ENCODE measurements around the gene ANO1.

The ANO1 gene

GRCh38 chr11:70142221-70142875 is 64.2 kb downstream of the ANO1 start:
- DNase-seq: peak; percentile 36

DNA sequence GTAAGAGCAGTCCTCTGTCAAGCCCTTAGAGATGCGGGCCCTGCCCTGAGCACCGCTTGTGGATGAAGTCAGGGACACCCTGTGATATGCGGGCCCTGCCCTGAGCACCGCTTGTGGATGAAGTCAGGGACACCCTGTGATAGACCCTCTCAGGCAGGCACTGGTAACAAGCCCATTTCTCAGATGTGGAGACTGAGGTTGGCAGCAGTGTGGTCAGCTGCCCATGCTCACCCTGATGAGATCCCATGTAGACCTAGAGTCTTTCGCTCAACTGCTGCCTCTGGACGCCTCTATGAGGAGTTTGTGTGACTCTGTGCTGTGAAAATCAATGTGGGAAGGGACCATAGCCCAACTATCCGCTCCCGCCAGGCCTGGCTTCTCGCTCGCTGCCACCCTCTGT is 66.1 kb downstream of the ANO1 start:
- DNase-seq: no peak

DNA sequence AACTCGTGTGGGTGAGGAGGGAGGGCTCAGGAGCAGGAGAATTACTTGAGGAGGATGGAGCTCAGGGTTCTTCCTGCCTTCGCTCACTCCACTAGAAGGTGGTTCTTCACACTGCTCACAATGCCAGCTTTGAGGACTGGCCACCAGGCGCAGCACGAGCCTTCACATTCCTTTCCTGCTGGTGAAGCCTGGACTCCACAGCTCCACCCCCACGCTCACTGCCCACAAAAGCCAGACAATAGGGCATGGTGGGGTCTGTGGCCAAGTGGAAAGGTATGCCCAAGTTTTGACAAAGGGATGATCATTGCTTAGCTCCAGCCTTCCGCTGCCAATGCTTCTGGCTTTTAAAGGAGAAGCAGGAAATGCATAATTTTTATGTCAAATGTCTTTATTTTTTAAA is 67.0 kb downstream of the ANO1 start:
- DNase-seq: no peak

- no peak for DNase-seq
Measured at GRCh38 chr11:70145841-70146240, 67.7 kb downstream of the ANO1 start.

DNA sequence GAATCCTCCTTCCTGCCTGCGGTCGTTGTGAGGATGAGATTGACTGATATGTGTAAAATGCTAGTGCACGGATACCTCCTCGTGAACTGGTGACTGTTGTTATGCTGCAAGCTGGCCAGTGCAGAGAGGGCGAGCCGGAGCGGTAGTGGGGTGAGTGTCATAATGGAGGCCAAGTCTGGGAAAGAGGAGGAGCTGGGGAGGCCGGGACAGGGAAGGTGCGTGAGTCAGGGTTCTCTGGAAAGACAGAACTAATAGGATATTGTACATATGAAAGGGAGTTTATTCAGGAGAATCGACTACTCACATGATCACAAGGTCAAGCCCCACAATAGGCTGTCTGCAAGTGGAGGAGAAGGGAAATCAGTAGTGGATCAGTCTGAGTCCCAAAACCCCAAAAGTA is 68.2 kb downstream of the ANO1 start:
- no peak for DNase-seq

- no peak for DNase-seq
Measured at GRCh38 chr11:70146895-70147520, 68.9 kb downstream of the ANO1 start.

DNA sequence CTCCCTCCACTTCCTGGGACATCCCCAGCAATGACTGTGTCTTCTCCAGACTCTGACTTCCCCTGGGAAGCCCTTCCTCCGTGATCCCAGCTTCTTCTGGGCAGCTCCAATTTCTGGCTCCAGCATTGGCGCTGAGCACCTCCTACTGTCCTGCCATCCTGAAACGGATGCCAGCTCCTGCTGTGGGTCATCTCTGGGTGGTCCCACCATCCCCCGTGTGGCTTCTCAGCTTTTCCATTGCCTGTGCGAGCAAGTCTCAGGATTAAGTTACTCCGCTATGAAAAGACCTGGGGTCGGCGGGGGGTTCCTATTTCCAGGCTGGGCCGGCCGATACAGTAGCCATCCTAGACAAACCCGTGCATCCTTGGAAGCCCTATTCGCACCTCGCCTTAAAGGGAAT is 69.6 kb downstream of the ANO1 start:
- DNase-seq: no peak

DNA sequence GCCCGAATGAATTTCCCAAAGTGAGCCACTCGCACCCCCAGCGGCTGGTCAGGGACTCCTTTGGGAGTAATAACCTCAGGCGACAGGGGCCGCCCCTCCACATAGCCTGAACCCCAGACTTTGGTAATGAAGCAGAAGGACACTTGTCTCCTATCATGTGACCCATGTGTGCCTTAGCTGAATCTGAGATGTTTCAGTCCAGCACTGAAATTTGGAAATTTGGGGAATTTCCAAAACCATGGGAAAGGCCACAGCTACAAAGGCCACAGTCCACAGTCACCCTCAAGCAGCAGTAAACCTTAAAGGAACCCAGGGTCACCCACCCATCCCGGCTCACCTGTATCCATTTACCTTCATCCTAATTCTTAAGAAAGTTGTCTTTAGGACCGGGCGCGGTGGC is 73.6 kb downstream of the ANO1 start:
- DNase-seq: no peak

- DNase-seq: no peak
Measured at GRCh38 chr11:70153133-70153727, 75.1 kb downstream of the ANO1 start.

- no peak for DNase-seq
Measured at GRCh38 chr11:70155386-70155785, 77.3 kb downstream of the ANO1 start.

DNA sequence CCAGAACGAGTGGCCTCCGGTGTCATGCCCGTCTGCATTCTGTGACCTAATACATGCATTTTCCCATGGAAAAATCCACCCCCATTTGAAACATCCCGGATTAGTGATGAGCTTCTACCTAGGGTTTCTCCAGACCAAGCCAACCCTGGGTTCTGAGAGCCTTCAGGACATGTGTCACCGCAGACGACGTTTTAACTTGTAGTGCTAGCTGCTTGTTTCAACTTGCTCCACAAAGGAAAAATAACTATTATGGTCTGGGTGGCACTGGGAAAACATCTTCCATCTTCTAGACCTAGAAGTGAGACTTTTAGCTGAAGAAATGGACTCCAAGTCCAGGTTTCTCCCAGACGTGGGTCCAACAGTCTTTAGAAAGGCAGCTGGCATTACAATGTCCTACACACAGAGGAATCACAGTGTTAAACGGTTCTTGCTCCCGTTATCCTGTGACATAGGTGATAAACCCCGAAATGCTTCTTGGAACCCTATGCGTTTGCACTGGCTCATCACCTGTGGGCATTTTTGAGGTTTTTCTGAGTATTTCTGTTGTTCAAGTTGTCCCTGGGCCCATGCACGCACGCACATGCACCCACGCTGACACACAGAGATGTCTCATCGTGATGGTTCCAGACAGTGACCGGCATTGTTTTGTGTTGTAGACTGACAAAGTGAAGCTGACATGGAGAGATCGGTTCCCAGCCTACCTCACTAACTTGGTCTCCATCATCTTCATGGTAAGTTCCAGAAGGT is 78.3 kb downstream of the ANO1 start:
- DNase-seq: no peak

DNA sequence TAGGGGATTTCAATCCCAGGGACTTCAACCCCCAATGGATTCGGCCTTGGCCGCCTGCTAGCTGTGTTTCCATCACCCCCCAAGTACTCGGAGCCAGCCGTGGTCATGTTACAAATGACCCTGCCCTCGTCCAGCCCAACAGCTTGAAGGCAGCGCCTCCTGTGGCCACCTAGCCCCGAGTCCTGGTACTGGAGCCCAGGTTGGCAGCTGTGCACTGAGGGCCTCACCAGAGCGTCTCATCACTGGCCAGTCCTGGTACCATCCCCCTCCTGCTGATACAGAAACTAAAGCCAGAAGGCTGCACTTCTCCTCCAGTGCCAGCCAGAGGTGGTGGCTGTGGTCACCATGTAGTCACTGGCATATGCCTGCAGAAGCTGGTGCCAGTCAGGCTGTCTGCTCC is 80.1 kb downstream of the ANO1 start:
- no peak for DNase-seq

- no peak for DNase-seq
Measured at GRCh38 chr11:70158757-70159389, 80.8 kb downstream of the ANO1 start.

GRCh38 chr11:70159627-70160570 is 81.8 kb downstream of the ANO1 start:
- DNase-seq: no peak

DNA sequence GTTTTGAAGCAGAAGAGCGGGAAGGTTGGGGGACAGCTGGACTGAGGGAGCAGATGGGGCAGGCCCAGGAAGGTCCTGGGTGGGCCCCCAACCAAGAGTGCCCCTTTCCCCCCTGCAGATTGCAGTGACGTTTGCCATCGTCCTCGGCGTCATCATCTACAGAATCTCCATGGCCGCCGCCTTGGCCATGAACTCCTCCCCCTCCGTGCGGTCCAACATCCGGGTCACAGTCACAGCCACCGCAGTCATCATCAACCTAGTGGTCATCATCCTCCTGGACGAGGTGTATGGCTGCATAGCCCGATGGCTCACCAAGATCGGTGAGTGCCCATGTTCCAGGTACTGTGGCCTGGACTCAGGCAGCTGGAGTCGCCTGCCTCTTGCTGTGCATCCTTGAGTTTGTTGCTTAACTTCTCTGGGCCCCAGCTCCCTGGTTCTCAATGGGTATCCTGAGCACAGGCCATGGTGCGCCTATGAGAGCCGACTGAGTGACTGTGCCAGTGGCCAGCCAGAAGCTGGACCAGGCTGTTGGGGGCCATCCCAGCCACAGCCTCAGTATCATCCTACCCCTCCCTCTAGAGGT is 83.0 kb downstream of the ANO1 start:
- no peak for DNase-seq

GRCh38 chr11:70164705-70165104 is 86.6 kb downstream of the ANO1 start:
- no peak for DNase-seq

GRCh38 chr11:70167120-70167519 is 89.0 kb downstream of the ANO1 start:
- DNase-seq: no peak

GRCh38 chr11:70167723-70168404 is 89.7 kb downstream of the ANO1 start:
- DNase-seq: no peak

- DNase-seq: no peak
Measured at GRCh38 chr11:70168405-70168754, 90.3 kb downstream of the ANO1 start.

GRCh38 chr11:70169127-70169526 is 91.0 kb downstream of the ANO1 start:
- DNase-seq: no peak

DNA sequence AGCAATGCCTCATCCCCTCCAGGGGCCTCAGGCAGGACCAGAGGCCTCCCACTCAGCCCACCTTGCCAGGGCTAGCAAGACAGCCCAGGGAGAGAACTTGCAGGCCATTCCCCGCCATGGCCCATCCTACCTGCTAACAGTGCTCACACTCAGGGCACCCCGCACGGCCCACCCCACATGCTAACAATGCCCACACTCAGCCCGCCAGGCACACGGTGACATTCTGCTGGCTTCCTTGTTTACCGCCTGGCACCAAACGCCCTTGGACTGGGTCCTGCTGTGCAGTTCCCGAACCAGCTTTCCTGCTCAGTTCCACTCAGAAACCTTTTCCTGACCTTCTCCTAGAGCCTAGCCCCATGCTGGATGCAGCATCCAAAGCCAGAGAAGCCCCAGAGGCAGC is 91.5 kb downstream of the ANO1 start:
- no peak for DNase-seq

All from NCI-H1436 (cell line).